ENCODE data around the gene LTC4S. TPM values are rescaled to one million over a fixed set of nuclear protein-coding genes. Genes with fewer than 3 reads are reported as not detected.

Gene LTC4S
- total RNA-seq, 1 donor from 2014 or later, result 22.6 TPM

DNA sequence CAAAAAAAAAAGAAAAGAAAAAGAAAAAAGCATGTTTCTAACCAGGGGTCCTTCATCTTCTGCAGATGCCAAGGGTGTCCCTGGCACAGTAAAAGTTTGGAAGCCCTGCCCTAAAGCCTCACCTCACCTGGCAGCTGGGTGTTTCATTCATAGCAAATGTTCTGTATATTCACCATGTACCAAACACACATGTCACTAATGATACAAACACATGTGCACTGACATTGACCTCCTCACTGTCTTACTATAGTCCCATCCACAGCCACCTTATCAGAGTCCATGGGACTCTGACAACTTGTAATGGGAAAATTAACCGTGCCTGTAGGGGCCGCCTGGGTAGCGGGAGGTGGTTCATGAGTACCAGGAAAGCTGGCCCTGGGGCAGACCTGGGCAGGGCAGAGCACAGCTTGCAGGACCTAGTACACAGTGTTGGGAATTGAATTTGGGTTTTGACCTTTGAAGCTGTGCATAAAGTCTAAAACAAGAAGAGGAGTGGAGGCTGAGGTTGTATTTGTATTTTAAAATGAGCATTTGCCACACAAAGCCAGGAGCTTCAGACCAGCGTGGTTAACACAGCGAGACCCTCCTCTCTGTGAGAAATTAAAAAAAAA, 19.3 kb downstream of the LTC4S start:
- Histone ChIP-seq H3K36me3 (no peaks in the 10 kb centered on the region), H3K27me3 (no peaks in the 10 kb centered on the region), H3K9me3 (no peaks in the 10 kb centered on the region), H3K27ac (no peak overlapping the region), H3K4me3 (no peak overlapping the region), H3K4me1 (peaks cover 10% of the 10 kb centered on the region)
- intact Hi-C loops (cut with DNase I), result no loop called here
- no peak for ATAC-seq
- TF ChIP-seq, protein P1, sequence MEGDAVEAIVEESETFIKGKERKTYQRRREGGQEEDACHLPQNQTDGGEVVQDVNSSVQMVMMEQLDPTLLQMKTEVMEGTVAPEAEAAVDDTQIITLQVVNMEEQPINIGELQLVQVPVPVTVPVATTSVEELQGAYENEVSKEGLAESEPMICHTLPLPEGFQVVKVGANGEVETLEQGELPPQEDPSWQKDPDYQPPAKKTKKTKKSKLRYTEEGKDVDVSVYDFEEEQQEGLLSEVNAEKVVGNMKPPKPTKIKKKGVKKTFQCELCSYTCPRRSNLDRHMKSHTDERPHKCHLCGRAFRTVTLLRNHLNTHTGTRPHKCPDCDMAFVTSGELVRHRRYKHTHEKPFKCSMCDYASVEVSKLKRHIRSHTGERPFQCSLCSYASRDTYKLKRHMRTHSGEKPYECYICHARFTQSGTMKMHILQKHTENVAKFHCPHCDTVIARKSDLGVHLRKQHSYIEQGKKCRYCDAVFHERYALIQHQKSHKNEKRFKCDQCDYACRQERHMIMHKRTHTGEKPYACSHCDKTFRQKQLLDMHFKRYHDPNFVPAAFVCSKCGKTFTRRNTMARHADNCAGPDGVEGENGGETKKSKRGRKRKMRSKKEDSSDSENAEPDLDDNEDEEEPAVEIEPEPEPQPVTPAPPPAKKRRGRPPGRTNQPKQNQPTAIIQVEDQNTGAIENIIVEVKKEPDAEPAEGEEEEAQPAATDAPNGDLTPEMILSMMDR (IDR thresholded peaks at IDR 0.05), result no peak
- no peak for DNase-seq

DNA sequence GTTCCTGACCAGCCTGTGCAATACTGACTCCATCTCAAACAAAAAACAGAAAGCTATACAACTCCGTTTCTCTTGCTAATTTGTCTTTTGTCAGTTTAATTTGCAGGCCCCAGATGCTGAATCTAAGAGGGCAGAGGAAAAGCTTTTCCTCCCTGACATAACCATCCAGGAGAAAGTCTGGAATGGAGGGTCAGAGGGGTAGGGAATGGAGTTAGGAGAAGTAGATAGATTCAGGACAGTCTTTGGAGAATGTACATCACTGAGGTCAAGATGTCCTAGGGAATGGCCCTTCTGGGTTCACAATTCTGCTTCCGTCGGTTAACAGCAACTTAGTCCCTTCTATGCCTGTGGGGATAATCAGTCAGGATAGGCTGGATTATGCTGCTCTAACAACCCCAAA, 20.3 kb downstream of the LTC4S start:
- Histone ChIP-seq H3K27me3 (no peaks in the 10 kb centered on the region), H3K27ac (no peak overlapping the region), H3K36me3 (no peaks in the 10 kb centered on the region), H3K4me1 (peaks cover 17% of the 10 kb centered on the region), H3K9me3 (no peaks in the 10 kb centered on the region), H3K4me3 (no peak overlapping the region)
- no peak for DNase-seq
- no peak for ATAC-seq
- TF ChIP-seq, protein P1 (IDR thresholded peaks at IDR 0.05), result no peak
- intact Hi-C loops (cut with DNase I), result no loop called here

DNA sequence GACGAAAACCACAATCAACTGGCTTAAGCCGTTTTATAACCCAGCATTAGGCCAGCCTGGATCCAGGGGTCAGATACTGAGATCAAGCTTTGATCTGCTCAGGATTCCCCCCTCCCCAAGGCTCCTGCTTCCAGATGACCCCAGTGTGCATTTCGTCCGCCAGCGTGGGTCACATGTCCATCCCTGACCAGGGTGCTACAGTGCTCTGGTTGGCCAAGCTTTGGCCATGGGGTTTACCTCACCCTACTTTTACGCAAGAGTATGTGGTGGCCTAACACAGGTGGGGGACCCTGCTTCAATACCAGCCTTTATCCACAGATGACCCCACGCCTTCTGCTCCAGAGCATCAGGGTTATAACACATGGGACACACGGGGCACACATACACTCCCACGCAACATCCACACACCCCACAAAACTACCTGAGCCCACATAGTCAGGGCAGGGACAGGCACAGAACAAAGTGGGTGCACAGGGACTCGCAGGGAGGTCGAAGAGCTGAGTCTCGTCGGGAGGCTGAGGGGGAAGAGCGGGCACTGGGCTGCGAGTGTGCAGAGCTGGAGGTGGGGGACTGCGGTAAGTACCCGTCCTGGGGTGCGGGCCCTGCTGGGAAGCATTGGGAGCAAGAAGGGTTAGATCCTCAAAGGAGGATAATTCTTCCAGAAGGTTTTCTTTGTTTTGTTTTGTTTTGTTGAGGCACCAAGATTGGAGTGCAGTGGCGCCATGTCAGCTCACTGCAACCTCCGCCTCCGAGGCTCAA, 21.9 kb downstream of the LTC4S start:
- H3K27ac ChIP-seq, result no peak overlapping the region
- TF ChIP-seq, protein P1 (IDR thresholded peaks at IDR 0.05), result no peak

DNA sequence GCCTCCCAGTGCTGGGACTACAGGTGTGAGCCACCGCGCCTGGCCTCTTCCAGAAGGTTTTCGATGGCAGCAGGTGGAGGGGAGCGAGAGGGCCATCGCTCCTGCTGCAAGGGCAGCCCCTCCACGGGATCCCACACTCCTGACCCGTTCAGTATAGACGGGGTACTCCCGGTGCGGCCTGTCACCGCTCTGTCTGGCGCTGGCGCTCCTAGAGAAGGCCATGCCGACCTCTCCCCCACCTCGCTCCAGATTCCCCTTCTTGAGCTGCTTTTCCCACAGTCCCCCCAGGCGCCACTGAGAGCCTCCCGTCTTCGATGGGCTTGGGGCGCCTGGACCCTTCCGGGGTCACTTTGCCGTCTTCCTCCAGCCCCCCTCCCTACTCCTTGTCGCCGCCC, 22.6 kb downstream of the LTC4S start:
- intact Hi-C loops (cut with DNase I), result no loop called here
- H3K9me3 ChIP-seq, result no peaks in the 10 kb centered on the region
- no peaks in the 10 kb centered on the region for H3K36me3 ChIP-seq
- no peaks in the 10 kb centered on the region for H3K27me3 ChIP-seq
- DNase-seq (peak; percentile 59), ATAC-seq (no peak)
- peak overlapping the region; percentile 55 for H3K4me3 ChIP-seq
- TF ChIP-seq, protein P1 (IDR thresholded peaks at IDR 0.05), result no peak
- H3K27ac ChIP-seq, result peak overlapping the region; percentile 17
- peaks cover 29% of the 10 kb centered on the region for H3K4me1 ChIP-seq

More for the DNA sequence above, 21.9 kb downstream of the LTC4S start:
- DNase-seq, result peak; percentile 61
- no peaks in the 10 kb centered on the region for H3K9me3 ChIP-seq
- ATAC-seq, result no peak
- no peaks in the 10 kb centered on the region for H3K27me3 ChIP-seq
- peaks cover 29% of the 10 kb centered on the region for H3K4me1 ChIP-seq
- H3K4me3 ChIP-seq, result no peak overlapping the region
- no peaks in the 10 kb centered on the region for H3K36me3 ChIP-seq
- intact Hi-C loops (cut with DNase I), result no loop called here

DNA sequence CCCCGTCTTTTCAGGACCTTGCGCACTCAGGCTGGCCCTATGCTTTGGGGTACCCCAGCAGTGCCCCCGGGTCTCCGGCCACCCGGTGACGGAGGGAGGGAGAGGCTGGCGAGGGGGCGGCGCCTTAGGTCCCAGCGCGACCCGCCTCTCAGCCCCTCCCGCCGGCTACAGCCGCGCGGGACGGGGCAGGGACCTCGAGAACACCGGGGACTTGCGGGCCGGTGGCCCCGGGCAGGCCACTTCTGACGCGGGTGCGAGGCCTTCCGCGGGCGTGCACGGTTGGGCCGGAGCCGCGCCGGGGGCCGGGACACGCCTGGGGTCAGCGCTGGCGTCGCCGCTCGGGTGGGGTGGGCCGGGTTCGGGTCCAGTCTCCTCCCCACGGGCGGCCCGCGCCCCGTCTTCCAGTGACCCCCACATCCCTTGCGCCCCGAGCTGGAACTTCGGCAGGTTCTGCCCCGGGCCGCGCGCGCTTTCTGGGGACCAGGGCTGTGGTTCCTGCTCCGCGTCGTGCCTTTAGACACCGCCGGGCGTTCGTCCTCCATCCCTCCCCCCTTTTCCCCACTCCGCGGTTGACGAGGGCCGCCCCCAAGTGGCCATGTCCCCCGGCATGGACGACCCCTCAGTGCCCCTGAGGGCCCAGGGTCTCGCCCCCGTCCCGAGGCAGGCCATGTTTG, 23.1 kb downstream of the LTC4S start:
- Histone ChIP-seq H3K9me3 (no peaks in the 10 kb centered on the region), H3K4me1 (peaks cover 29% of the 10 kb centered on the region), H3K27me3 (no peaks in the 10 kb centered on the region), H3K27ac (peak overlapping the region; percentile 17), H3K36me3 (peaks cover 2% of the 10 kb centered on the region), H3K4me3 (peak overlapping the region; percentile 55)
- intact Hi-C loops (cut with DNase I), result no loop called here
- peak; percentile 74 for DNase-seq
- no peak for ATAC-seq
- TF ChIP-seq, protein P1 (IDR thresholded peaks at IDR 0.05), result no peak

Measured in upper lobe of right lung (tissue), 1 donor.